Activated CD8-positive, alpha-beta memory T cell treated with anti-CD3 and anti-CD28 coated beads for 48 hours (primary cell): ENCODE results near the gene PAX9.
"Not testable (repeated sequence)": the region's sequence is repeated elsewhere in the genome, so short reads cannot be mapped to it uniquely, and the experiment has no call there.

ENCODE experiments used
- DNase-seq, 3 experiments: peaks; one replicate each; pipeline ENCODE4 v3.0.0-alpha.2; 2020; ENCODE audit warnings: low read depth in 2 of 3, low spot score in 2 of 3

Gene PAX9

DNA sequence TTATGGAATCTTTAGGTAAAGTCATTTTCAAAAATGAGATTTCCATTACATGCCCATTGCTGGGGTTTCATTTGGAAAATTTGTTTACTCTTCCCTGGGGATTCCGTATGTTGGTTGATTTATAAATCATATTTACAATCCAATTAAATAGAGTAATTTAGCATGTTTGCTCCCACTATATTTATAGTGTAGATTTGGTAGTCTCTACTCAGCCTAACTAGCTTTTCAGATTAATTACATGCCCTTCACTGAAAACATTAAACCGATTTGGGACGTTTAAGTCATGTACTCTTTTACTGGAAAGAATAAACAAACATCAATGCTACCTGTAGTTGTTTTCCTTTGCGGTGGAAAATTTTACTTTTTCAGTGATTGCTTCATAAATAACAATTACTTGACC, 10.4 kb downstream of the PAX9 start:
- DNase-seq = no peak

GRCh38 chr14:36674659-36675058, 13.0 kb downstream of the PAX9 start:
- DNase-seq = no peak

- DNase-seq = no peak
Observed at GRCh38 chr14:36675581-36675980, 13.9 kb downstream of the PAX9 start.

DNA sequence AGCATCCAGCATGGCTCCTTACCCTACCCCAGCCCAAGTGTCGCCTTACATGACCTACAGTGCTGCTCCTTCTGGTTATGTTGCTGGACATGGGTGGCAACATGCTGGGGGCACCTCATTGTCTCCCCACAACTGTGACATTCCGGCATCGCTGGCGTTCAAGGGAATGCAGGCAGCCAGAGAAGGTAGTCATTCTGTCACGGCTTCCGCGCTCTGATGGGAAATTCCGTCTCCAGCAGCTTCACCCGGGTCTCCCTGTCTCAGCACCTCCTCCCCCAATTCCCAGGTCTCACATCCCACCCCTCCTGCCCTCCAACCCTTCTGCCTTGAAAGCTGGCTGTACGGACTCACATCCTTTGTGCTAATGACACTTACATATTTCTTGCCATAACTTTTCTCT, 14.6 kb downstream of the PAX9 start:
- DNase-seq = no peak

- no peak for DNase-seq
Observed at GRCh38 chr14:36682338-36682737, 20.7 kb downstream of the PAX9 start.

DNA sequence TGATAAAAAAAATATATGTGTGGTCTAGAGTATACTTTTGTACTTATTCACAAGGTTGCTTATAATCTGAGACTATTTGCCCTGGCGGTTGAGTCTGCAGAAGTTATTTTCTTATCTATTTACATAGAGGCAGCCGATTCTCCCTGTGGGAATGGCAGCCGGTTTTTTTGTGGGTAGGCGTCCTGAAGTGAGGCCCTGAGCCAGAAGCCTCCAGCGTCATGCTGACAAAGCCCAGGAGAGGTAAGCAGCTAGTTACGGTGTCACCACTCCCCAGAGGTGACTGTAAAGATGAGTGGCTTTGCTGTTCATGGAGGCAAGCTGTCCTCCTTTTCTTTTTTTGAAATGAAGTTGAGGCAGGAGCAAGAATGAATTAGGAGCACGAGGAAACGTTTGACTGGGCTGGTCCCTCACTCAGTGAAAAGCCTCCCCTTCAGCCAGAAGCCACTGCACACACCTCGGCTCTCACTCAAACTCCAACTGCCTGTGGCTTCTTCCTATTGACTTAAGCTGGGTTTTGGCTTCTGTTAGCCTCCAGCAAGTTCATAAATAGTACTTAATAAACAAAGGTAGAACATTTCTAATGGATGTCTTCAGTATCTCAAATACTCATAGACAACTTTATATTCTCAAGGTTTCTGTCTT, 21.5 kb downstream of the PAX9 start:
- no peak for DNase-seq

DNA sequence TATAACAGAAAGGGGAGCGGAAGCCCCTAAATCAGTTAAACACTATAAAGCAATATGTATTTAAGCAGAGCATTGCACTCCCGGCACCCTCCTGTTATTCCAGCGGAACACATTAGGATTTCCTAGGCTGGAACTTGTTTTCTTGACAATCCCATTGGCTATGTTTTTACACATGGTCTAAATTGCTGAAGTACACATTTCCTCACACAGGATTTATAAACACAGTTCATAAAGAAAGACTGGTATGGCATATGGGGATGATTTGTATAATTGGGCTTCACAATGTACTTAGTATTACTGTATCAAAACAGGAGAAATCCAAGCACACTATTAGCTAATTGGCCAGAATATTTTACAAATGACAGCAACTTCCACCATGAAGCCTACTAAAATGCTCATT, 23.3 kb downstream of the PAX9 start:
- DNase-seq = no peak

GRCh38 chr14:36690311-36691040, 28.8 kb downstream of the PAX9 start:
- no peak for DNase-seq

DNA sequence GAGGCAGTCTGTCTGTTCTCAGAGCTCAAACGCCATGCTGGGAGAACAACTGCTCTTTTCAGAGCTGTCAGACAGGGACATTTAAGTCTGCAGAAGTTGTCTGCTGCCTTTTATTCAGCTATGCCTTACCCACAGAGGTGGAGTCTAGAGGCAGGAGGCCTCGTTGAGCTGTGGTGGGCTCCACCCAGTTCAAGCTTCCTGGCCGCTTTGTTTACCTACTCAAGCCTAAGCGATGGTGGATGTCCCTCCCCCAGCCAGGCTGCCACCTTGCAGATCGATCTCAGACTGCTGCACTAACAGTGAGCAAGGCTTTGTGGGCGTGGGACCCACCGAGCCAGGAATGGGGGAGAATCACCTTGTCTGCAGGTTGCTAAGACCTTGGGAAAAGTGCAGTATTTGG, 37.8 kb downstream of the PAX9 start:
- not testable (repeated sequence) for DNase-seq

DNA sequence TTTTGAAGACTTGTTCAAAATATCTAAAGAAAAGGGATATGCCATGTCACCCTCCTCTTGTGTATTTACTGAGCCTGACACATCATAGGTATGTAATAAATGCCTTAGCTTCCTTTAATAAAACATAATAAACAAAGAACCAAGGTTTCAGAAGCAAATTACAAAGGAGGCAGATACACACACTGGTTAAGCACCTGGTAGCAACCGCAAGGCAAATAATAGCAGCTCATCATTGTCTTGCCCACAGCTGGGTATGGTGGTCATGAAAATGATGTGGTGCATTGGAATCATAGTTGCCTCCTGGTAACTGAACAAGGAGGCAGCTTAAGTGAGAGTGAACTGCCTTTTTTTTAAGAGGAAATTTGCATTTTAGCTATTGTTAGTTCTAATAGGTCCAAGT, 39.0 kb downstream of the PAX9 start:
- no peak for DNase-seq

- no peak for DNase-seq
Observed at GRCh38 chr14:36701132-36701531, 39.5 kb downstream of the PAX9 start.

- no peak for DNase-seq
Observed at GRCh38 chr14:36702474-36702873, 40.8 kb downstream of the PAX9 start.

GRCh38 chr14:36707570-36707969, 45.9 kb downstream of the PAX9 start:
- no peak for DNase-seq

GRCh38 chr14:36713960-36714703, 52.5 kb downstream of the PAX9 start:
- DNase-seq = no peak

DNA sequence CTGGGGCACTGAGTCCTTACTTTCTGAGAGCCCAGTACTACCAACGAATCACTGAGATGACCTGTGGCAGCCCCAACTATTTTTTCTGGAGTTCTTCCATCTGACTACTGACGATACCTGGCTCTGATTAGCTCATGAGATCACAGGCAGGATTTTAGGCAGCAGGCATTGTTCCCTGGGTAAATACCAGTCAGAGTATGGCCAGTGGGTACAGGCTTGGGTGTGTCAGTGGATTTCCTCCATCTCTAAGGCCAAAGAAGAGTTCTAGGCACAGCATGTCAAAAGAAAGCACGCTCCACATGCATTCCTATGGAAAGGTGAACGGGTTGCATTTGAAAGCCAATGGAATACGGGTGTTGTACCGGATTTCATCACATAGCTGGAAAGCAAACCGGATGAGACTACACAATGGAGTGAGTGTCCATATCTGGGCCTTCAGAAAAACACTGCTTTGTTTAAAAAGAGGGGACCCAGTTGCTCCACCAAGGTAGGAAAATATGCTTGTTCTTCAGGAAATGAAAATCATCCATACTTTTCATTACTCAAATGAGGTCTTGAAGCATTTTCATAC, 55.0 kb downstream of the PAX9 start:
- DNase-seq = no peak

GRCh38 chr14:36717363-36717762, 55.7 kb downstream of the PAX9 start:
- no peak for DNase-seq

DNA sequence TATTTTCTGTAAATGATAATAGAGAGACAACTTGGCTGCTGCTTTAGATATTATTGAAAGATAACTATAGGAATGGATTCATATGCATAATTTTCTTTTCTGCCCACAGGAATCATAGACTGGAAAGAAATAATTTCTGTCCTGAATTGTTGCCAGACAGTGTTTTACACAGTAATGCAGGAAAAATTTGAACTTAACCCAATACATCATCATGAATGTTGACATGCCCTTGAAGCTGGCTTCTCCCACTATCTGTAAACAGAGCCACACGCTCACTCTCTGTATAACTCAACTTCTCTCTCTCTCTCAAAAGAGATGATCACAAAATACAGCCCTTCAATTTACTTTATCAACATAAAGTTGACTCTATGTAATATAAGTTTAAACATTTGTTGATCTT, 56.6 kb downstream of the PAX9 start:
- DNase-seq = no peak

GRCh38 chr14:36719823-36720222, 58.2 kb downstream of the PAX9 start:
- DNase-seq = no peak

DNA sequence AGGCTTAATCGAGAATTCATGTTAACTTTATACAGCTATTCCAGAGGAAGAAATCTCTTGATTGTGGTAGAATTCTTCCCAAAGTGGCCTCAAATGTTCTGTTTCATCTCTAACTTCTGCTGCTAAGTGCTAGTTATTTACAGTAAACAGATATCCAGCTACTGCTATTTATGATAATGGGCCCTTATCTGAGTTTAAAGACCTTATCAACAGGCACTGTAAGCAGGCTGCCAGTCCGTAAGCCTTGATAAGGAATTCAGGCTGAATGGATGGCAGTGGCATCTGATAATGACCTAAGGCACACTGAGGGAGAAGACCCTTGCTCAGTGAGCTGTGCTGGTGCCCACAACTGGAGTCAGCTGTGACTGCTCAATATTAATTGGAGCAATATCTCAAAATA, 59.0 kb downstream of the PAX9 start:
- DNase-seq = no peak

GRCh38 chr14:36721877-36722276, 60.2 kb downstream of the PAX9 start:
- DNase-seq = no peak

DNA sequence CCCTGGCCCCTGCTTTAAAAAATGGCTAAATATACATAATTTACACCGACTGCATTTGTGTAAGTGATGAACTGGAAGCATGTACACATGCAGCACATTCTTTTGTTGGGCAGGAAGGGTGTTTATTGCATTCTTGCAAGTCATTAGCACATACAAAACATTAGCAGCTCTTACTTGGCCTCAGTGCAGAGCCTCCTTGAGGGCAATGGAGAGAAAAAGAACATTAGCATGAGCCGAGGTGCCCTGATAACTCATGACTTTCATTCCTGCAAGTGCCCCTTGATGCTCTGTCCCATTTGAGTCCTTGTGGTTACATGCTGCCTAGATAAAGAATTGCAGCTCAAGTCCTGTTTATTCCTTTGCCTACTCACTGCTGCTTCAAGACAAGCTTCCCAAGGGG, 61.9 kb downstream of the PAX9 start:
- DNase-seq = no peak

- DNase-seq = no peak
Observed at GRCh38 chr14:36724162-36724561, 62.5 kb downstream of the PAX9 start.
